ENCODE results near the gene HOXC5. TPM values are rescaled to one million over a fixed set of nuclear protein-coding genes. Genes with fewer than 3 reads are reported as not detected.

Gene HOXC5
- total RNA-seq, 1 donor from 2014 or later, result not detected

GRCh38 chr12:54047160-54047963 lies 14.5 kb downstream of the HOXC5 start:
- no peak for DNase-seq (ENCODE audit: low spot score)

GRCh38 chr12:54047964-54048303 lies 15.1 kb downstream of the HOXC5 start:
- DNase-seq (ENCODE audit: low spot score), result no peak

DNA sequence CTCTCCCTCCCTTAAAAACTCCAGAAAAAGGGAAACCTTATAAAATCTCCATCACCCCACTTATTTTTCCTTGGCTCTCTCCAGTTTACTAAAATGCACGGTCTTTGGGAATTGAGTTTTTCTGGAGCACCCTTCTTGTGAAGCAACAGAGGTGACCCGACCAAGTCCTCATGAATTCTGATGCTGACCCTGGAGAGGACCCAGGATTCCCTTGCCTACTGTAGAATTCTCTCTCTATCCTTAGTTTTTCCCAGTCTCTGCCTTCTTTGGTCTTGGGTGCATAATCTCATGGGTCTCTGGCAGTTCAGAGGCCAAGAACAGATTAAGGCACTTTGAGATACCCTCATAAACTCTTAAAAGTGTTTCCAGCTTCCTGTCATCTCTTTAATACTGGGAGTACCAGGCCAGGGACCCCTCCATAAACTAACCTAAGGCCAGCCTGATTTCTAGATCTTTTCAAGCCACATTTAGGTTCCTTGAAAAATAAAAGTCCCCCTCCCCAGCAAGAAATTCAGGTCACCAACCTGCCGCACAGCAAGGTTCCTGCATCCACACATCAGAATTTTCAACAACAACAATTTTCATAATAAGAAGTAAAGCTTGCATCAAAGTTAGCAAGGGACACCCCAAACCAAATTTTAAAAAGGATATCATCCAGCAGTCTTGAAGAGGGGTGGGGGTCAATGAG lies 15.7 kb downstream of the HOXC5 start:
- DNase-seq (ENCODE audit: low spot score), result no peak

DNA sequence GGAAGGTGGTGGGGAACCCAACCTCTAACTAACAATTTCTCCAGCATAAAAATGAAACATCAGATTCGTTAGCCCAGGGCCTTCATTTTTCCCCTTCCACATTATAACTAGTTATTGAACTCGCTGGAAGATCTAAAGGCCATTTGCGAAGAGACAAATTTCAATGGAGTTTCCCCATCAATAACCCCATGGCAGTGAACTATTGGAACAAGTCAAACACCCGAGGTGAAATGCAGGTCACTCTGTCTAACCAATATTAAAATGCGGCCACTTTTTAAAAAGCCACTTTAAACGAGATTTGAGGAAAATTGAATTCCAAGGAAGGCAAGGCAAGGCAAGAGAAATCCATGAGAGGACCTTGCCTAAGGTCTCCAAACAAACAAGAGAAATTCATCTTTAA lies 16.3 kb downstream of the HOXC5 start:
- no peak for DNase-seq (ENCODE audit: low spot score)

DNA sequence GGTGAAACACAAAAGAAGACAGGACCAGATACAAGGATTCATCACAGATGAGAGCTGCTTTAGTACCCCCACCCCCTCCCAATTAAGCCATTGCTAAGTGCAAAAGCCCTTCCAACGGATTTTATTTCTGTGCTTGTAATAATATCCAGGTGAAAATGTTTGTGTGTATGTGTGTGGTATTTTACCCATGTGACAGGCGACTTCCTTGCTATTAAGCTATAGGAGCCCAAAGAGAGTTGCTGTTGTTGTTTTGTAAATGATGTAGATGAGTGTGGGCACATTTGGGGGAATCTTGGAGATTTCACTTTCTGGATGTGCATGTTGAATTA lies 17.6 kb downstream of the HOXC5 start:
- no peak for DNase-seq (ENCODE audit: low spot score)

GRCh38 chr12:54051026-54051842 lies 18.4 kb downstream of the HOXC5 start:
- no peak for DNase-seq (ENCODE audit: low spot score)

- no peak for DNase-seq (ENCODE audit: low spot score)
Observed at GRCh38 chr12:54051874-54052437, 19.1 kb downstream of the HOXC5 start.

- no peak for DNase-seq (ENCODE audit: low spot score)
Observed at GRCh38 chr12:54052438-54053002, 19.7 kb downstream of the HOXC5 start.

DNA sequence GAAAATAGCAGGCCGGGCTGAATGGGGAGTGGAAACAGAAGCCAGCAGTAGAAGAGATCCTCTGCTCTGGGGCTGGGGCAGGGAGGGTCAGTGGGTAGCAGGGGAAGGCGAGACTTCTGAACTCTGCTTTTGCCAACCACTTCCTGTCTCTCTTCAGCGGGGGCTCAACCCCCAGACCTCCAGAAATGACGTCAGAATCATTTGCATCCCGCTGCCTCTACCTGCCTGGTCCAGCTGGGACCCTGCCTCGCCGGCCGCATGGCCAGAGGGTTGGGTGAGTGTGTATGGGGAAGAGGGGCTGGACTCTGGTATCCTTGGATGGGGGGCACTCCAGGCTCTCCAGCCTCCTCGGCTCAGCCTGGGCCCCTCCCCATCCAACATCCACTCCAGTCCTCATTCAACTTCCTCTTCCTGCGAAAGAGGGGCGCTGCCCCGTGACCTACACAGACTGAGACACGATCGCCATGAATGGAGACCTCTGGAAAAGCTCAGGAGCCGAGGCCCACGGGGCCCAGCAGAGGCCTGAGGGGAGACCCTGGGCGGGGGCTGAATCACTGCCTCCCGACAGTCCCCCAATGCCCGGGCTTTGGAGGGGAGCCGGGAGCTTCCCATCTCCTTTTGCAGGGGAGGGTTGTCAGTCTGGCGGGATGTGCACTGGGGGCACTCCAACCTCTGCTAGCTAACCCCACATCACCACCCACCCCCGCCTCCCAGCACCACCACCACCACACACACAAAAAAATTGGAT lies 20.3 kb downstream of the HOXC5 start:
- DNase-seq (ENCODE audit: low spot score), result no peak

DNA sequence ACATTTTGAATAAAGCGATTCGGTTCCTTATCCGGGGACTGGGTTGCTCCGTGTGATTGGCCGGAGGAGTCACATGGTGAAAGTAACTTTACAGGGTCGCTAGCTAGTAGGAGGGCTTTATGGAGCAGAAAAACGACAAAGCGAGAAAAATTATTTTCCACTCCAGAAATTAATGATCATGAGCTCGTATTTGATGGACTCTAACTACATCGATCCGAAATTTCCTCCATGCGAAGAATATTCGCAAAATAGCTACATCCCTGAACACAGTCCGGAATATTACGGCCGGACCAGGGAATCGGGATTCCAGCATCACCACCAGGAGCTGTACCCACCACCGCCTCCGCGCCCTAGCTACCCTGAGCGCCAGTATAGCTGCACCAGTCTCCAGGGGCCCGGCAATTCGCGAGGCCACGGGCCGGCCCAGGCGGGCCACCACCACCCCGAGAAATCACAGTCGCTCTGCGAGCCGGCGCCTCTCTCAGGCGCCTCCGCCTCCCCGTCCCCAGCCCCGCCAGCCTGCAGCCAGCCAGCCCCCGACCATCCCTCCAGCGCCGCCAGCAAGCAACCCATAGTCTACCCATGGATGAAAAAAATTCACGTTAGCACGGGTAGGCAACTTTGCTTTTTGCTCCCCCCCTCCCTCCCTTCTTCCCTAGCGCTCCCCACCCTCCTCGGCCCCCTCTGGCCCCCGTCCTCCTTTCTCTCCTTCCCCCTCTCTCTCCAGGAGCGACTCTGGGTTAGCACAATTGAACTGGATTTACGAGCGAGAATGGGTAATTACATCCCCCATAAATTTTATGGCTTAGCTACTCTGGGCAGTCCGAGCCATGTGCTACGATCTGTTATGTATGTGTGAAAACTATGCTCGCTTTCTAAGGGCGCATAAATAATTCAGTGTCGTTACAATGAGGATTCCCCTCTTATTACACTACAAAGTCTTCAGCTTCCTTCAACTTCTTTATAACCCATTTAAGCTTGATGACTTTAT lies 21.2 kb downstream of the HOXC5 start, which contains the start of gene HOXC4:
Gene HOXC4 (plus strand): TSS at position 85 of the 991 bp plus-strand sequence. CDS start 88 bp downstream, at position 173.
- DNase-seq (ENCODE audit: low spot score), result peak; percentile 31

GRCh38 chr12:54054742-54055194 lies 21.9 kb downstream of the HOXC5 start:
- no peak for DNase-seq (ENCODE audit: low spot score)

DNA sequence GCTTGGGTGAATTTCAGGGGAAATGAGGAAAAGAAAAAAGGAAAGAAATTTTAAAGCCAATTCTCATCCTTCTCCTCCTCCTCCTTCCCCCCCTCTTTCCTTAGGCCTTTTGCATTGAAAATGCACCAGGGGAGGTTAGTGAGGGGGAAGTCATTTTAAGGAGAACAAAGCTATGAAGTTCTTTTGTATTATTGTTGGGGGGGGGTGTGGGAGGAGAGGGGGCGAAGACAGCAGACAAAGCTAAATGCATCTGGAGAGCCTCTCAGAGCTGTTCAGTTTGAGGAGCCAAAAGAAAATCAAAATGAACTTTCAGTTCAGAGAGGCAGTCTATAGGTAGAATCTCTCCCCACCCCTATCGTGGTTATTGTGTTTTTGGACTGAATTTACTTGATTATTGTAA lies 22.7 kb downstream of the HOXC5 start:
- no peak for DNase-seq (ENCODE audit: low spot score)

- DNase-seq (ENCODE audit: low spot score), result no peak
Observed at GRCh38 chr12:54056110-54056509, 23.3 kb downstream of the HOXC5 start.

- DNase-seq (ENCODE audit: low spot score), result no peak
Observed at GRCh38 chr12:54058128-54058768, 25.4 kb downstream of the HOXC5 start.

DNA sequence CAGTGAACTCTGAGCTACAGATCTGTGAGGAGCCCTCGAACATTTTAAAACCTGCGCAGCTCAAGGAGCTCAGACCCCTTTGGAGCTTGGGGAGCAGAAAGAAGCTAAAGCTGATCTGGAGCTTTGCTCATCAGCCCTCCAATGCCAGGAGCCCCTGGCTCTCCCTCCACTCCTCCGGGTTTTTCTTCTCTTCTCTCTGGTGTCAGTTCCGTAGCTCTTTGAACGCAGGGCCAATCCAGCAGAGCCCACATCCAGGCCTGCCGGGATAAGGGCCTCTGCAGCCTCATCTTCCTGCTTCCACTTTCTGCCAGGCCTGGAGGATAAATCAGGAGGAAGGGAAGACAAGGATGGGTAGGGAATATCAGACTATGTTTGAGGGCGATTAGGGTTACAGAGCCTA lies 26.8 kb downstream of the HOXC5 start:
- no peak for DNase-seq (ENCODE audit: low spot score)

DNA sequence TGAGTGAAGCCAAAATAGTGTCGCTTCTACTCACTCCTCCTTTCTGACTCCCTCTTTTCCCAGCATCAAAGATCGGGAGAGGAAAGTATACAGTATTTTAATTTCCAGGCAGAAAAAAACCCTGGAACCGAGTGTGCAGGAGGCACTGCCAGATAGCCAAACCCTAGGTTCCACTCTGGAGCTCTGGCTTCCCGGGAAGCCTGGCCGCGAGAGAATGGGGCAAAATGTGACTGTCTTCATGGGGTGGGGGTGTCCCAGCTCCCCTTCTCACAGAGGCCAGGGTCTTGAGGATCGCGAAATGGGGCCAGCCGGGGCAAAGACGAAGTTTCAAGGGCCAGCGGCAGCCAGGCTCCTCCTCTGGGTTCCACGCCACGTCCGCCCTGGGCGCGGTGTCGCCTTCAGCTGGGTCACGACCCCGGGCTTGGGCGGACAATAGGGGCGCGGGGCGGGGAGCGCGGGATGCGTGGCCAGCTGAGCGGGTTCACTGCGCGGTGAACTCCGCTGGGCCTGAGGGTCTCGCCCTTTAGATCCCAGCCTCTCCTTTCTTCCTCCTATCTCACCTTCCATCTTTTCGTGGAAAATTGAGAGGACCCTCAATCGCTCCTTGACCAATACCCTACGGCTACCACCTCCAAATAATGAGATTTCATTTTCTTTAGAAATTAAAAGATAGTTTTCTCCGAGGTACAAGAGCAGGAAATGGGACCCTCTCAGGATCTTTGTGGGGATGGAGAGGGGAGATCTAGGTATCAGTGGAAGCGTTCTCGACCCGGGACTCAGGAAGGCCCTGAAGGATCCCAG lies 27.5 kb downstream of the HOXC5 start:
- DNase-seq (ENCODE audit: low spot score), result no peak

DNA sequence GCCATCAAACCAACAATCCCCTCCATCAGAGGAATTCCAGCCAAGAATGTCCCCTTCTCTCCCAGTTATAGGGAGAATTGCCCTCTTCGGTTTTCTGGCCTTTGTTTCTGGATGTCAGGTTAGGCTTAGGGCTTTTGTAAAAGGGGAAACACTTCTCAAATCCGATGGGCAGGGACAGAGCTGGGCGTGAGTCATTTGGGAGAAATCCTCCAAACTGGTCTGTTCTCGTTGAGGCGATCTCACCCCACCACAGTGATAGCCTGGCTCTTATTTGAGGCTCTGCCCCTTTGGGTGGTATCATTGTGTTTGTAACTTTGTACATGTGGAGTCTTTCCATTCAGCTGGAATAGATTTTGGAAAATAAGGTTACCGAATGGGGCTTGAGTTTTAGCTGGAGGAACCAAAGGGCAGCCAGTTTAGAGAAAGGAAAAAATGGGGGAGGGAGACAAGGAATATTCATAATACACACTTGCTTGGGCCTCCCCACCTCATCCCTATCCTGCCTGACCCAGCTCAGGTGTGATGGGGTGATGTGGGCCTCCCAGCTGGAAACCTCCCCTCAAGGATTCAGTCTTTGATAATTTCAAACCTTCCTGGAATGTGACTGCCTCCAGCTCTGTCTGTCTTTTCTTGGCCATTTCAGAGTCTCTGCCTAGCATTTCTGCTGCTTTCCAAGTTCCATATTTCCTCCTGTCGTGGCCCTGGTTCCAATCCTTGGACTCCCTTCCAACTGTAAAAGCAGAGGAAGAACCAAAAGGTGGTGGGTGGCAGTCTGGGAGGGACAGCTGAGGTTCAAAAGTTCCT lies 28.3 kb downstream of the HOXC5 start:
- no peak for DNase-seq (ENCODE audit: low spot score)

- DNase-seq (ENCODE audit: low spot score), result no peak
Observed at GRCh38 chr12:54065677-54066076, 32.8 kb downstream of the HOXC5 start.
